H1 (cell line): ENCODE data around the gene LIX1L. TPM values are rescaled to one million over a fixed set of nuclear protein-coding genes. Genes with fewer than 3 reads are reported as not detected.

Experiments
- CTCF ChIA-PET: fragments of 300-600 bp; sonication (Branson Sonifier 250); formaldehyde crosslinking; loops from one replicate; lab custom pipeline; 2021; ENCODE audit not compliant: partially characterized antibody; lab: Charles Lee
- POLR2A ChIA-PET: fragments of 300-600 bp; sonication (Branson Sonifier 250); formaldehyde crosslinking; loops from one replicate; lab custom pipeline; 2021; ENCODE audit warnings: inconsistent platforms; ENCODE audit not compliant: partially characterized antibody; lab: Charles Lee
- DNase-seq, 2 experiments: peaks; one replicate each; pipeline versions ENCODE4 v3.0.0 to v3.0.0-alpha.2; 2010 to 2022; ENCODE audit warnings: low spot score in 2 of 2, low read depth in 1 of 2, mixed read lengths in 1 of 2
- FAIRE-seq: peaks from 2 replicates; lab custom pipeline; 2011; peaks lifted over from hg19 to GRCh38; lab: Jason Lieb, UNC
- H2AFZ ChIP-seq: 2 replicates; pipeline ENCODE4 v1.8.1; 2012; ENCODE audit warnings: low read length, inconsistent platforms
- H2AK5ac ChIP-seq: 2 replicates; pipeline ENCODE4 v1.6.1; 2013; ENCODE audit warnings: low read depth, low read length
- H2BK120ac ChIP-seq: replicated peaks from 2 replicates; pipeline ENCODE3; 2013; ENCODE audit warnings: low read depth, low read length, inconsistent platforms
- H2BK12ac ChIP-seq: 2 replicates; pipeline ENCODE4 v1.6.1; 2013; ENCODE audit warnings: low read depth, low read length
- H2BK15ac ChIP-seq: 2 replicates; pipeline ENCODE4 v1.6.1; 2013; ENCODE audit warnings: low read length
- H2BK20ac ChIP-seq: 2 replicates; pipeline ENCODE4 v1.6.1; 2013; ENCODE audit warnings: low read length
- H2BK5ac ChIP-seq: 2 replicates; pipeline ENCODE4 v1.6.1; 2013; ENCODE audit warnings: low read depth, low read length
- H3K14ac ChIP-seq: 2 replicates; pipeline ENCODE4 v1.6.1; 2013; ENCODE audit warnings: inconsistent platforms; ENCODE audit not compliant: insufficient read length
- H3K18ac ChIP-seq: 2 replicates; pipeline ENCODE4 v1.6.1; 2013; ENCODE audit warnings: low read length; ENCODE audit errors: extremely low read depth
- H3K23ac ChIP-seq: 2 replicates; pipeline ENCODE4 v1.6.1; 2013; ENCODE audit warnings: inconsistent platforms; ENCODE audit not compliant: insufficient read length
- H3K23me2 ChIP-seq: 2 replicates; pipeline ENCODE4 v1.6.1; 2013; ENCODE audit warnings: low read depth, low read length
- H3K27ac ChIP-seq: 2 replicates; pipeline ENCODE4 v1.6.1; 2011; ENCODE audit warnings: low read depth, low read length, inconsistent platforms
- H3K27me3 ChIP-seq, 4 experiments: replicated peaks in 1 of 4; 1 replicate in 1 of 4; 2 replicates in 3 of 4; pipeline versions ENCODE4 v1.6.1 to v1.8.1; 2011 to 2013; ENCODE audit warnings: low read length in 3 of 4, mild to moderate bottlenecking in 3 of 4, inconsistent platforms in 2 of 4, mixed read lengths in 2 of 4, moderate library complexity in 1 of 4; ENCODE audit not compliant: control insufficient read depth in 3 of 4, insufficient read depth in 3 of 4; ENCODE audit errors: extremely low read depth in 1 of 4
- H3K36me3 ChIP-seq, 4 experiments: 2 replicates each; pipeline versions ENCODE4 v1.6.1 to v1.8.1; 2011 to 2013; ENCODE audit warnings: mild to moderate bottlenecking in 4 of 4, low read length in 3 of 4, moderate library complexity in 2 of 4, control low read depth in 1 of 4, inconsistent platforms in 1 of 4; ENCODE audit not compliant: insufficient read depth in 4 of 4, control insufficient read depth in 2 of 4
- H3K4ac ChIP-seq: replicated peaks from 2 replicates; pipeline ENCODE3; 2013; ENCODE audit warnings: low read length, low read depth, mixed read lengths, inconsistent platforms; ENCODE audit not compliant: insufficient read length
- H3K4me1 ChIP-seq, 4 experiments: replicated peaks in 1 of 4; 1 replicate in 1 of 4; 2 replicates in 3 of 4; pipeline versions ENCODE4 v1.6.1 to v1.8.1; 2011 to 2013; ENCODE audit warnings: low read length in 3 of 4, inconsistent platforms in 2 of 4, mixed read lengths in 1 of 4; ENCODE audit not compliant: insufficient read depth in 4 of 4, control insufficient read depth in 3 of 4
- H3K4me2 ChIP-seq, 2 experiments: 2 replicates each; pipeline versions ENCODE4 v1.6.1 to v1.8.1; 2011 to 2013; ENCODE audit warnings: low read depth in 2 of 2, low read length in 2 of 2, control low read depth in 1 of 2, inconsistent platforms in 1 of 2, mild to moderate bottlenecking in 1 of 2; ENCODE audit not compliant: insufficient read depth in 1 of 2
- H3K4me3 ChIP-seq, 4 experiments: fragments of 200-600, 300-600 bp in 1 of 4; sonication (generic), shearing (Covaris generic), sonication (Bioruptor Twin) in 1 of 4; 2 replicates each; pipeline versions ENCODE4 v1.5.1 to v1.8.1; 2011 to 2016; ENCODE audit warnings: low read length in 4 of 4, low read depth in 3 of 4, control low read depth in 2 of 4, inconsistent platforms in 2 of 4, mild to moderate bottlenecking in 2 of 4, mixed read lengths in 1 of 4, moderate library complexity in 1 of 4; ENCODE audit not compliant: insufficient read depth in 2 of 4; ENCODE audit errors: extremely low read depth in 1 of 4
- H3K56ac ChIP-seq: replicated peaks from 2 replicates; pipeline ENCODE3; 2013; ENCODE audit warnings: low read depth, mild to moderate bottlenecking, mixed read lengths, low read length, inconsistent platforms; ENCODE audit not compliant: insufficient read length
- H3K79me1 ChIP-seq: 2 replicates; pipeline ENCODE4 v1.6.1; 2013; ENCODE audit warnings: low read depth, low read length, control low read depth
- H3K79me2 ChIP-seq, 2 experiments: 2 replicates each; pipeline versions ENCODE4 v1.6.1 to v1.8.1; 2012 to 2013; ENCODE audit warnings: low read length in 2 of 2, mild to moderate bottlenecking in 2 of 2, inconsistent platforms in 1 of 2; ENCODE audit not compliant: insufficient read depth in 2 of 2, control insufficient read depth in 1 of 2
- H3K9ac ChIP-seq, 4 experiments: replicated peaks in 1 of 4; 1 replicate in 1 of 4; 2 replicates in 3 of 4; pipeline versions ENCODE4 v1.6.1 to v1.8.1; 2011 to 2013; ENCODE audit warnings: low read depth in 3 of 4, low read length in 3 of 4, control low read depth in 2 of 4, mild to moderate bottlenecking in 2 of 4, moderate library complexity in 2 of 4, inconsistent platforms in 1 of 4; ENCODE audit errors: extremely low read depth in 1 of 4
- H3K9me3 ChIP-seq, 2 experiments: 2 replicates each; pipeline versions ENCODE4 v1.6.1 to v1.8.1; 2012 to 2013; ENCODE audit warnings: mild to moderate bottlenecking in 2 of 2, moderate library complexity in 2 of 2, control low read depth in 1 of 2, inconsistent platforms in 1 of 2, low read depth in 1 of 2, low read length in 1 of 2, mixed read lengths in 1 of 2; ENCODE audit not compliant: insufficient read depth in 2 of 2
- H4K20me1 ChIP-seq, 2 experiments: replicated peaks in 1 of 2; 2 replicates each; pipeline versions ENCODE3 to v1.8.1; 2011 to 2013; ENCODE audit warnings: inconsistent platforms in 2 of 2, low read length in 2 of 2, mild to moderate bottlenecking in 1 of 2; ENCODE audit not compliant: insufficient read depth in 2 of 2, control insufficient read depth in 1 of 2
- H4K5ac ChIP-seq: 2 replicates; pipeline ENCODE4 v1.6.1; 2013; ENCODE audit warnings: low read length, low read depth, mixed read lengths, inconsistent platforms; ENCODE audit not compliant: insufficient read length
- H4K8ac ChIP-seq: 2 replicates; pipeline ENCODE4 v1.8.0; 2013; ENCODE audit warnings: mild to moderate bottlenecking, moderate library complexity, low read length, inconsistent platforms; ENCODE audit not compliant: insufficient read depth; ENCODE audit errors: extremely low read depth
- H4K91ac ChIP-seq: replicated peaks from 2 replicates; pipeline ENCODE3; 2013; ENCODE audit warnings: low read length, mixed read lengths, inconsistent platforms; ENCODE audit not compliant: insufficient read length
- CBX8 ChIP-seq: fragments of 300-800, 300-1000 bp; sonication (generic); IDR thresholded peaks from 2 replicates; pipeline ENCODE4 v1.7.1; 2016; ENCODE audit warnings: low read depth, low read length, borderline replicate concordance
- CTBP2 ChIP-seq: IDR thresholded peaks from 2 replicates; pipeline ENCODE4 v1.7.0; 2011; ENCODE audit warnings: borderline replicate concordance, mild to moderate bottlenecking, moderate library complexity, mixed read lengths, low read length; ENCODE audit not compliant: insufficient read depth, insufficient read length
- EZH2 ChIP-seq: fragments of 200-600 bp; sonication (generic); IDR thresholded peaks from 2 replicates; pipeline ENCODE4 v1.7.1; 2012; ENCODE audit warnings: low read depth, mild to moderate bottlenecking, moderate library complexity, low read length, inconsistent platforms; ENCODE audit not compliant: severe bottlenecking
- GABPA ChIP-seq: IDR thresholded peaks from 2 replicates; pipeline ENCODE4 v1.6.1; 2011; ENCODE audit warnings: mild to moderate bottlenecking, low read length, moderate library complexity, borderline replicate concordance; ENCODE audit not compliant: insufficient read depth
- GTF2F1 ChIP-seq: IDR thresholded peaks from 2 replicates; pipeline ENCODE4 v1.6.1; 2012; ENCODE audit warnings: low read depth, low read length, improper control_type of control experiment, borderline replicate concordance
- HDAC6 ChIP-seq: IDR thresholded peaks from one replicate; pipeline ENCODE4 v1.7.1; 2012; ENCODE audit warnings: low read depth, mild to moderate bottlenecking, inconsistent platforms, low read length, moderate library complexity
- SIRT6 ChIP-seq: IDR thresholded peaks from one replicate; pipeline ENCODE4 v1.7.1; 2012; ENCODE audit warnings: low read length, inconsistent platforms
- SP4 ChIP-seq: IDR thresholded peaks from 2 replicates; pipeline ENCODE4 v1.6.1; 2012; ENCODE audit warnings: low read length, inconsistent platforms
- WGBS, 2 experiments: shearing (Covaris generic) in 1 of 2; methylation state at CpG; one replicate each; pipeline versions ENCODE4 v1.1.6 to v1.1.7; 2013 to 2015; ENCODE audit warnings: low lambda C conversion rate in 2 of 2, mixed read lengths in 2 of 2, inconsistent platforms in 1 of 2, low coverage in 1 of 2, missing lambda C conversion rate in 1 of 2; ENCODE audit not compliant: insufficient replicate concordance in 2 of 2, insufficient coverage in 1 of 2, insufficient read length in 1 of 2; ENCODE audit errors: extremely low coverage in 1 of 2, missing lambda C conversion rate in 1 of 2; 5-methylcytosine and 5-hydroxymethylcytosine counted together
- polyA plus RNA-seq, 7 experiments: library from polyadenylated mRNA; depleted of rRNA in 3 of 7; stranded (reverse) in 5 of 7; unstranded in 2 of 7; fragments of >200 nt in 5 of 7; fragments of 200-250 nt in 2 of 7; gene quantifications; 1 replicate in 5 of 7; 2 replicates in 1 of 7; 4 replicates in 1 of 7; pipeline versions ENCODE4 v1.2.1 to v1.2.3, GENCODE V29; 2011 to 2013; ENCODE audit warnings: missing spikeins in 2 of 7, mixed read lengths in 2 of 7
- total RNA-seq: library from RNA; stranded (reverse); fragmentation: NEBNext Ultra II Directional; extraction: Animal tissue kit (Norgen Biotek cat#: 25700); gene quantifications from 2 replicates; pipeline ENCODE4 v1.2.1, GENCODE V29; 2021

The LIX1L gene
- total and polyA plus RNA-seq, 2 of the 8 experiments (the other 6 are each of a cell fraction or from before 2014, with no cell fraction given), result 2.9 to 3.7 TPM

DNA sequence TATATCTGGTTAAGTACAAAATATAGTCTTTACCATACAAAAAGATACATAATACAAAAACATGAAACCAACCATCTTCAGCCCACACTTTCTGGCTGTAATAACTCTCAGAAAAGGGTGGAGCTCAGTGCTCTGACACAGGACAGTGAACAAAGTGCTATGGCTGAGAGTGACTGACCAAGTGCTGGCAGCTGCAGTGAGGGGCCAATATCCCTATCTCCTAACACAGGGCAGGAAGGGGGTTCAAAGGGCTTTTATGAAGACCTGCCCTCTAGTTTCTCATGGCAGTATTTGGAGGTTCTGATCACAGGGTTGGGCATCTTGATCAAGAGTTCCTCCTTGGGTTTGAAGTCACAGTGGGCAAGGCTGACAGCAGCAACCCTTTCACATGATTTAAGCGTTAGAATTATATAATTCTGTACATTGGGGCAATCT lies 34.7 kb upstream of the LIX1L start:
- no peak overlapping the region for H2AK5ac ChIP-seq
- no peak overlapping the region for H3K23ac ChIP-seq
- ChIA-PET CTCF (interaction anchor here (1.1 to 12.6 kb wide), 6 partner anchors 11 to 25 kb away, joined by 3 to 93 read pairs (median 3); no protein-coding TSS in a partner anchor), POLR2A (interaction anchor here (0.8 to 13.4 kb wide), 10 partner anchors 10 to 65 kb away, joined by 3 to 218 read pairs (median 6); partner anchors contain the start of genes HJV and RBM8A)
- H3K23me2 ChIP-seq, result peaks cover 9% of the 10 kb centered on the region
- H3K36me3 ChIP-seq, result peaks cover 17 to 35% (median 25%) of the 10 kb centered on the region in 4 experiments
- H2BK120ac ChIP-seq, result no peak overlapping the region
- H4K91ac ChIP-seq, result no peak overlapping the region
- peaks cover 6% of the 10 kb centered on the region; the same call in 1 of the 2 replicates for H3K79me1 ChIP-seq
- H4K5ac ChIP-seq, result no peak overlapping the region
- H3K27ac ChIP-seq, result no peak overlapping the region
- H3K4me2 ChIP-seq, result peak overlapping the region in 1 of 2 experiments; percentile 96; a peak in 1 of 4 replicates
- H3K18ac ChIP-seq, result no peak overlapping the region
- H3K9ac ChIP-seq, result no peak overlapping the region
- no peak overlapping the region for H2BK20ac ChIP-seq
- FAIRE-seq, result no peak
- H2BK15ac ChIP-seq, result no peak overlapping the region
- H3K56ac ChIP-seq, result no peak overlapping the region
- 82% methylated on average over 1 of the region's 1 CpG; no CpG with 5 or more reads in 1 of the 2 experiments for WGBS, 2 experiments
- no peaks in the 10 kb centered on the region for H3K27me3 ChIP-seq
- H3K79me2 ChIP-seq, result peaks cover 4 to 27% of the 10 kb centered on the region in 2 experiments; a peak in 3 of 4 replicates
- H3K14ac ChIP-seq, result no peak overlapping the region
- H4K8ac ChIP-seq, result no peak overlapping the region; the same call in 1 of the 2 replicates
- no peak overlapping the region for H3K4ac ChIP-seq
- H3K4me1 ChIP-seq, result peaks cover 2 to 8% (median 5%) of the 10 kb centered on the region in 4 experiments; a peak in 4 of 7 replicates
- no peak overlapping the region for H2BK12ac ChIP-seq
- no peaks in the 10 kb centered on the region for H3K9me3 ChIP-seq
- H3K4me3 ChIP-seq, result 0 out of 8 replicates have a peak overlapping the region, but pooled peaks of 1 of the 4 experiments have one; percentile 14
- H2AFZ ChIP-seq, result no peak overlapping the region
- no peak overlapping the region for H2BK5ac ChIP-seq
- peaks cover 0 to 2% of the 10 kb centered on the region in 2 experiments for H4K20me1 ChIP-seq
- DNase-seq, result no peak
- TF ChIP-seq CTBP2, result no peak
- TF ChIP-seq GTF2F1, result no peak
- no peak for TF ChIP-seq HDAC6
- no peak for TF ChIP-seq GABPA
- no peak for TF ChIP-seq EZH2
- TF ChIP-seq SIRT6, result no peak
- TF ChIP-seq CBX8, result no peak
- TF ChIP-seq SP4, result no peak
